Smooth muscle cell (in vitro differentiated cells): ENCODE data around the gene HSBP1L1. TPM values are rescaled to one million over a fixed set of nuclear protein-coding genes. Genes with fewer than 3 reads are reported as not detected.

Experiments used
- DNase-seq: peaks from one replicate; lab custom pipeline; 2025; ENCODE audit not compliant: unreplicated experiment; lab: John Stamatoyannopoulos, UW
- H2AFZ ChIP-seq: fragments of 200-600 bp; sonication (generic); 2 replicates; pipeline ENCODE4 v1.6.0; 2016; ENCODE audit warnings: antibody characterized with exemption, low read depth, mild to moderate bottlenecking
- H3F3A ChIP-seq: fragments of 200-600 bp; sonication (generic); 2 replicates; pipeline ENCODE4 v1.6.0; 2017; ENCODE audit warnings: antibody characterized with exemption, low read depth
- H3K27ac ChIP-seq: fragments of 200-600 bp; sonication (generic); 2 replicates; pipeline ENCODE4 v1.5.1; 2016; ENCODE audit warnings: low read depth, mild to moderate bottlenecking
- H3K27me3 ChIP-seq: fragments of 200-600 bp; sonication (generic); 2 replicates; pipeline ENCODE4 v1.6.1; 2016; ENCODE audit warnings: low read depth, mild to moderate bottlenecking
- H3K36me3 ChIP-seq: fragments of 200-600 bp; sonication (generic); 2 replicates; pipeline ENCODE4 v1.5.1; 2016; ENCODE audit warnings: low read depth
- H3K4me1 ChIP-seq: fragments of 200-600 bp; sonication (generic); 2 replicates; pipeline ENCODE4 v1.5.1; 2016; ENCODE audit warnings: low read depth
- H3K4me2 ChIP-seq: fragments of 200-600 bp; sonication (generic); 2 replicates; pipeline ENCODE4 v1.6.0; 2016; ENCODE audit warnings: mild to moderate bottlenecking
- H3K4me3 ChIP-seq: fragments of 200-600 bp; sonication (generic); 2 replicates; pipeline ENCODE4 v1.5.1; 2016; ENCODE audit warnings: mild to moderate bottlenecking
- H3K79me2 ChIP-seq: fragments of 200-600 bp; sonication (generic); 2 replicates; pipeline ENCODE4 v1.6.0; 2016; ENCODE audit warnings: low read depth, mild to moderate bottlenecking
- H3K9ac ChIP-seq: fragments of 200-600 bp; sonication (generic); 2 replicates; pipeline ENCODE4 v1.6.0; 2016; ENCODE audit warnings: low read depth
- H3K9me3 ChIP-seq: fragments of 200-600 bp; sonication (generic); replicated peaks from 2 replicates; pipeline ENCODE4 v1.5.1; 2016; ENCODE audit warnings: low read depth
- H4K20me1 ChIP-seq: fragments of 200-600 bp; sonication (generic); 2 replicates; pipeline ENCODE4 v1.6.0; 2016; ENCODE audit warnings: low read depth
- CTCF ChIP-seq: fragments of 200-600 bp; sonication (generic); IDR thresholded peaks from 2 replicates; pipeline ENCODE4 v1.5.1; 2017; ENCODE audit warnings: borderline replicate concordance, mild to moderate bottlenecking, antibody characterized with exemption; ENCODE audit not compliant: insufficient read depth, poor library complexity, severe bottlenecking
- WGBS: methylation state at CpG from one replicate; pipeline ENCODE4 v1.1.7; 2016; ENCODE audit warnings: low lambda C conversion rate; 5-methylcytosine and 5-hydroxymethylcytosine counted together
- polyA plus RNA-seq: library from polyadenylated mRNA; unstranded; fragments of >200 nt; fragmentation: Nextera tagmentation; extraction: Ambion mirVana; gene quantifications from 2 replicates; pipeline ENCODE4 v1.2.1, GENCODE V29; 2016
- total RNA-seq: library from RNA; depleted of rRNA; stranded (reverse); fragments of >200 nt; gene quantifications from 2 replicates; pipeline ENCODE4 v1.2.3, GENCODE V29; 2014

The HSBP1L1 gene
- total and polyA plus RNA-seq, 2 experiments from 2014 or later, result 12.4 to 24.6 TPM

GRCh38 chr18:79926715-79927606, 37.5 kb upstream of the HSBP1L1 start:
- H4K20me1 ChIP-seq, result peaks cover 49% of the 10 kb centered on the region
- 91% methylated on average over 21 of the region's 21 CpGs for WGBS
- H3K9me3 ChIP-seq, result peaks cover 8% of the 10 kb centered on the region
- no peak for TF ChIP-seq CTCF
- no peaks in the 10 kb centered on the region for H3F3A ChIP-seq
- H3K4me2 ChIP-seq, result no peak overlapping the region
- no peak overlapping the region for H3K27ac ChIP-seq
- H3K27me3 ChIP-seq, result no peaks in the 10 kb centered on the region
- H3K9ac ChIP-seq, result no peak overlapping the region
- H3K4me1 ChIP-seq, result peaks cover 4% of the 10 kb centered on the region
- H3K36me3 ChIP-seq, result peaks cover 14% of the 10 kb centered on the region
- no peak overlapping the region for H3K4me3 ChIP-seq
- H3K79me2 ChIP-seq, result peaks cover 43% of the 10 kb centered on the region
- no peak for DNase-seq
- no peak overlapping the region for H2AFZ ChIP-seq

GRCh38 chr18:79927607-79928562, 36.6 kb upstream of the HSBP1L1 start:
- no peak overlapping the region for H3K9ac ChIP-seq
- no peak overlapping the region for H3K27ac ChIP-seq
- no peak overlapping the region for H3K4me2 ChIP-seq
- no peaks in the 10 kb centered on the region for H3F3A ChIP-seq
- DNase-seq, result no peak
- peaks cover 4% of the 10 kb centered on the region for H3K4me1 ChIP-seq
- peaks cover 53% of the 10 kb centered on the region for H3K79me2 ChIP-seq
- H3K36me3 ChIP-seq, result peaks cover 22% of the 10 kb centered on the region
- TF ChIP-seq CTCF, result no peak
- no peak overlapping the region for H2AFZ ChIP-seq
- H3K4me3 ChIP-seq, result no peak overlapping the region
- peaks cover 43% of the 10 kb centered on the region for H4K20me1 ChIP-seq
- H3K9me3 ChIP-seq, result peaks cover 12% of the 10 kb centered on the region
- no peaks in the 10 kb centered on the region for H3K27me3 ChIP-seq
- WGBS, result 94% methylated on average over 25 of the region's 25 CpGs

- no peak for TF ChIP-seq CTCF
- H3K4me3 ChIP-seq, result no peak overlapping the region
- H3K9me3 ChIP-seq, result peaks cover 14% of the 10 kb centered on the region
- no peaks in the 10 kb centered on the region for H3F3A ChIP-seq
- H3K4me1 ChIP-seq, result peaks cover 4% of the 10 kb centered on the region
- H3K27me3 ChIP-seq, result no peaks in the 10 kb centered on the region
- peaks cover 22% of the 10 kb centered on the region for H3K36me3 ChIP-seq
- H2AFZ ChIP-seq, result no peak overlapping the region
- no peak overlapping the region for H3K9ac ChIP-seq
- H3K27ac ChIP-seq, result no peak overlapping the region
- no peak for DNase-seq
- peaks cover 43% of the 10 kb centered on the region for H4K20me1 ChIP-seq
- peaks cover 59% of the 10 kb centered on the region for H3K79me2 ChIP-seq
- H3K4me2 ChIP-seq, result no peak overlapping the region
- 95% methylated on average over 9 of the region's 9 CpGs for WGBS
Measured at GRCh38 chr18:79928563-79928960, 35.9 kb upstream of the HSBP1L1 start.
